H1 (cell line): ENCODE results near the gene GMEB2. TPM values are rescaled to one million over a fixed set of nuclear protein-coding genes. Genes with fewer than 3 reads are reported as not detected.

Source experiments
- POU5F1 ChIP-seq: IDR thresholded peaks from 2 replicates; pipeline ENCODE4 v1.6.1; 2011; ENCODE audit warnings: low read depth, mild to moderate bottlenecking, low read length, moderate library complexity
- polyA plus RNA-seq, 7 experiments: library from polyadenylated mRNA; depleted of rRNA in 3 of 7; stranded (reverse) in 5 of 7; unstranded in 2 of 7; fragments of >200 nt in 5 of 7; fragments of 200-250 nt in 2 of 7; gene quantifications; 1 replicate in 5 of 7; 2 replicates in 1 of 7; 4 replicates in 1 of 7; pipeline versions ENCODE4 v1.2.1 to v1.2.3, GENCODE V29; 2011 to 2013; ENCODE audit warnings: missing spikeins in 2 of 7, mixed read lengths in 2 of 7
- total RNA-seq: library from RNA; stranded (reverse); fragmentation: NEBNext Ultra II Directional; extraction: Animal tissue kit (Norgen Biotek cat#: 25700); gene quantifications from 2 replicates; pipeline ENCODE4 v1.2.1, GENCODE V29; 2021

Gene GMEB2
- total and polyA plus RNA-seq, 2 of the 8 experiments (the other 6 are each of a cell fraction or from before 2014, with no cell fraction given), result 12.9 to 14.2 TPM

DNA sequence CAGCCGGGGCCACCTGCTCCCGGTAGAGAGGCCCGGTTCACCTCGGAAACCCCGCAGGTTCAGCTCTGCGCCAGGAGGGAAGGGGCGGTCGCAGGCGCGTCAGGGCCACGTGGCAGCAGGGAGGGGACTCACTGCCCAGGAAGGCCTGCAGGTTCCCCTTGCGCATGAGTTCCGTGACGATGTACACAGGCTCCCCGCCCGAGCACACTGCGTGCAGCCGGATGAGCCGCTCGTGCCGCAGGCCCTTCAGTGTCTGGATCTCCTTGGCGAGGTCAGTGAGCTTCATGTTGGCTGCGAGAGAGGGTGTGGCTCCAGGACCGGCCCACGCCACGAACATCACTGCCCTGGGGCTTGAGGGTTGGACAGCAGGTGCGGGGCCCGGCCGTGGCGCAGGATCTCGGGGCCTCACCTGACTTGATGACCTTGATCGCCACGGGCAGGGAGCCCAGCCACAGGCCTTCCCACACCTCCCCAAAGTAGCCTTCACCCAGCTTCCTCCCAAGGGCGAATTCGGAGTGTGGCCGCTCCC lies 84.8 kb downstream of the GMEB2 start (continued):
- no peak for TF ChIP-seq POU5F1
